NCI-H1048 (cell line): Measurements from ENCODE around the gene MATN1.

Source experiments
- DNase-seq: peaks from one replicate; lab custom pipeline; 2025; lab: John Stamatoyannopoulos, UW

The MATN1 gene

DNA sequence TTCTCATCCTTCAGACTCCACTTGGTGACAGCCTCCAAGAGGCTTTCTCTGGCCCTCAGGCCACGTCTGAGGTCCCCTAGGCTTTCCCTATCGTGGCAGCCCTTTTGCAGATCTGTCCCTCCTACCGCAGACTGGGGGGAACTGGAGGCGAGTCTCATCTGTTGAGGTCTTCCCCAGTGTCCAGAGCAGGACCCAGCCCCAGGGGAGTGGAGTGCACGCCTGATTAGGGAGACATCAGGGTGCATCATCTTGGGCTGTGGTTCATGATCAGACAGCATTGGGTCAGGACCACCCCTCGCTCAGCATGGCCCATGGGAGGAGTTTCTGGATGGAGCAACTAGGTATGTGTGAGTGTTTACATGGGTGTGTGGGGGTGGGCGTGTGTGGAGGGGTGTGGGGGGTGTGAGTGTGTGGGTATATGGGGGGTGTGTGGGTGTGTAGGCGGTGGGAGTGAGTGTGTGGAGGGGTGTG lies 8.5 kb upstream of the MATN1 start:
- DNase-seq: no peak

- DNase-seq: no peak
Measured at GRCh38 chr1:30731109-30731805, 7.9 kb upstream of the MATN1 start.

- no peak for DNase-seq
Measured at GRCh38 chr1:30730346-30731108, 7.1 kb upstream of the MATN1 start.

GRCh38 chr1:30729901-30730300 lies 6.5 kb upstream of the MATN1 start:
- DNase-seq: no peak

DNA sequence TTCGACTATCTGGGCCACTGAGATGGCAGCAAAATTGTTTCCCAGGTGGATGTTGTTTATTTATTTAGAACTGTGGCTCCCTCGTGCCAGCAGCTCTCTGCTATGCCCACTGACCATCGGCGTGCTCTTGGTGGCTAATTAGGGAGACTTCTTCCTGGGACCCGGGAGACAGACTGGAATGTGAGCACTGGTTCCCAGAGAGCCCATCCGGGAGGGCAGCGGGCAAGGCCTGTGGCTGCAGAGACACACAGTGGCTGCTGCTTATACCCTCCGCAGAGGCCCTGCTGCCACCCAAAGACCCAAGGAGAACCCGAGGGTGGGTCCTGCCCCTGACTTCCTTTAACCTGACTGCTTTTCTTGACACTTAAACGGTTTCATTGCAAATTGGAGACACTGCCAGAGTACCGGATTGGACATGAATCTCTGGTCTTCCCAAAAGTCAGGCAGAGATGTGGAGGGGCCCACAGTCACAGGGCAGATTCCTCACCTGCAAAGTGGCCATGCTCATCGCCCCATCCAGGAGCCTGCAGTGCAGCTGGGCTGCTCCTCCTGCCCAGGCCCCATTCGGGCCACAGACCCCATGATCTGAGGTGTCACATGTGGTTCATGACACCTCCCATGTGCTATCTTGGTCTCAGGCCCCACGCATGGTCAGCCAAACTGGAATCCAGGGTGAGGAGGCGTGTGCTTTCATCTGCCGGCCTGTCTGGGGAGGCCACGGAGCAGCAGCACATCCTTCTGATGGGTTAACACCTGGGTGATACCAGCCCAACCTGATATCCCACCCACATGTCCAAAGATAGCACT lies 5.7 kb upstream of the MATN1 start:
- DNase-seq: no peak

GRCh38 chr1:30728340-30728739 lies 5.0 kb upstream of the MATN1 start:
- DNase-seq: no peak

DNA sequence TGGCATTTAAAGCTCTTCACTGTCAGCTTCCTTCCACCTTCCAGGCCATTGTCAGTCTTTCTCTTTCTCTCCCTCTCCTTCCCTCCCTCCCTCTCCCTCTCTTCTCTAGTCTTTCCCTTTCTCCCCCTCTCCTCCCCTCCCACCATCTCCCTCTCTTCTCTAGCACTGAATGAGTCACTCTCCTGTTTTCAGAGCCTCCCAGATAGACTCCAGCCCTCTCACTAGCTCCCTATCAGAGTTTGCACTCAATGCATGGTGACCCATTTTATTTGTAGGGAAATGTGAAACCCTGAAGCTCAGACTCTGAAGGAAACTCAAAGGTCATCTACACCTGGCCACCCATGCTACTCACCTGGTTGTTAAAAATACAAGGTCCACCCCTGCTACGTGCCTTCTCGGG lies 4.4 kb upstream of the MATN1 start:
- no peak for DNase-seq

- no peak for DNase-seq
Measured at GRCh38 chr1:30726773-30727684, 3.6 kb upstream of the MATN1 start.

DNA sequence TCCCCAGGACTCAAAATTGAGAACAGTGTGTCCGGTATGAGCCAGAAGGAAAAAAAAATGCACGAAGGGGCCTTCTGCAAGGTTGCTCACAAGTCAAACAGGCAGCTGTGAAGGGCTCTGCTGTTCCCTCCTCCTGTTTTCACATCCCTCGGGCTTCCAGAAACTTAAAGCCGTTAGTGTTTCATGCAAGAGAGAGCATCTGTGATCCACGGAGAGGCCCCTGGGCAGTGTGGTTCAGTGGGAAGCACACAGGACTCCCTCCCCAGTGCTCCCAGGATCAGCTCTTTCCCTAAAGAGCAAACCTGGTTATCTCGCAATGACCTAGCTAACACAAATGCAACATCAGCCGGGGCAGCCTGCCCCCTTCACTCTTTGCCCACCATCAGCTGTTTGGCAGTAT lies 2.9 kb upstream of the MATN1 start:
- DNase-seq: no peak

DNA sequence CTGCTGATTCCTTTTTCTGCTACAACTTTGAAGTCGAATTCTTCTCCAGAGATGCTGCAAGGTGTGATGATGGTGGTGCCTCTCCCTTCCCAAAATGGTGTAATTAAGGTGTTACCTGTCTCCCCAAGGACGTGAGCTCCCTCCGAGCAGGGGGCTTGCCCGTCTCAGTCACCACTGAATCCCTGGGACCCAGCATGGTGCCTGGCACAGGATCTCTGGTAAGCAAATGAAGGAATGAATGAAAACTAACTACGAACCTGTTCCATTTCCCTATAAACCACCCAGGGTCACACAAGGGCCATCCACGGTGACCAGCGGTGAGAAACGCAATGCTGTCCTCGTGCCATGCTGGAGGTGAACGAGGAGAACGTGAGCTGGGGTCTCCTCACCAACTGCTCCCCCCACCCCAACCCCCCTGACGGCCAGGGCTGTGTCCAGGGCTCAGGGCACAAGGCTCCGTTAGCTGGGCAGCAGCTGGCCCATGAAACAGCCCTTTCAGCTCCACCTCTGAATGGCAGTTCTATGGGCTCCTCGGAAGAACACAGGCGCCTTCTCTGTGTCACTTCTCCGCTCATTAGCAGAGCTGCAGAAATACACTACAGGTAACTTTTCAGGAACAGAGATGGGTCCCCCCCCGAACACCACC lies 2.2 kb upstream of the MATN1 start:
- DNase-seq: no peak

- DNase-seq: no peak
Measured at GRCh38 chr1:30724655-30725421, 1.5 kb upstream of the MATN1 start.

GRCh38 chr1:30724175-30724574 lies 790 bp upstream of the MATN1 start:
- DNase-seq: no peak

- DNase-seq: no peak
Measured at GRCh38 chr1:30721812-30722537, 1.4 kb downstream of the MATN1 start.

- DNase-seq: no peak
Measured at GRCh38 chr1:30721341-30721793, 2.0 kb downstream of the MATN1 start.

- DNase-seq: no peak
Measured at GRCh38 chr1:30720271-30721223, 2.8 kb downstream of the MATN1 start.

DNA sequence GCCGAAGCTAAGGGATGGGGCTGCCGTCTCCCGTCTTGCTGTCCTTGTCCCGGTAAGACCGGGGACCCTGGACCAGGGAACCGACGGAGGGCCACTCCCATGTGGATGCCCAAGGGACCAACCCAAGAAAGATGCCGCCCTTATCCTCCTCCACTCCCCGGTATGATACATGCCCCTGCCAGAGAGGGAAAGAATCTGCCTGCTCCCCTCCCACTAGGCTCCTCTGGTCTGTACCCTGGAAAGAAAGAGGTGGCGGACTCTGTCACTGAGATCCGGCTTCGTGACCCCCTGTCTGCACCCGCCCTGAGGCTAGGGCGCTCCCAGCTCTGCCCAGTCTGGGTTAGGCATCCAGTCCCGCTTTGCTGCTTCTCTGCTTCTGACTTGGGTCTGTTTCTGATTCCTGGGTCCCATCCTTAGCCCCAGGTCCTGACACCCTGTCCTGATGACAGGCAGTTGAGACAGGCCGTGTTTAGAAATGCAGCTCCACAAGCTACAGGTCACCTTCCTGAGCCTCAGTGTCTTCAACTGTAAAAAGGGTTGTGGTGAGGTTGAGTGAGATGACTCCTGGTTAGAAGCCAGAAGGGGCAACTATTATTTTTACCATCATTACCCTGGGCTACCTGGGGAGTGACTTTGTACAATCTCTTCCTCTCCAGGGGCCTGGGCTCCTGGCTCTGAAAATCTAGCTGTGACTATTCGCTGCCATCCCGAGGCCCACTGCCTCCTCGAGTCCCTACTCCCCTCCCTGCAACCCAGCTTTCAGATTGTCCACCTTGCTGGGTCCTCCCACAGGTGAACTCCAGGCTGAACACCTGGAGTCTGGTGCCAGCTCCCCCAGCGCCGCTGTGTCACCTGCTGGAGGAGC lies 3.7 kb downstream of the MATN1 start:
- no peak for DNase-seq

GRCh38 chr1:30718636-30719405 lies 4.6 kb downstream of the MATN1 start:
- DNase-seq: peak; percentile 92
